Measurements from ENCODE around the gene ENOX1. TPM values are rescaled to one million over a fixed set of nuclear protein-coding genes. Genes with fewer than 3 reads are reported as not detected.

Gene ENOX1
- total RNA-seq, 1 experiment from 2014 or later = 0.35 TPM

GRCh38 chr13:43473437-43473836 is 313.3 kb downstream of the ENOX1 start:
- Histone ChIP-seq H3K4me1 (replicated peaks; ENCODE audit: insufficient read depth) (no peaks in the 10 kb centered on the region), H4K20me1 (ENCODE audit: insufficient read depth) (no peaks in the 10 kb centered on the region), H3F3A (ENCODE audit: insufficient read depth, low read depth) (no peaks in the 10 kb centered on the region), H3K27ac (no peak overlapping the region), H2AFZ (no peak overlapping the region), H3K36me3 (ENCODE audit: low read depth) (no peaks in the 10 kb centered on the region), H3K4me2 (no peak overlapping the region), H3K79me2 (ENCODE audit: low read depth) (no peaks in the 10 kb centered on the region), H3K27me3 (ENCODE audit: insufficient read depth, low read depth) (no peaks in the 10 kb centered on the region), H3K4me3 (no peak overlapping the region), H3K9me2 (ENCODE audit: insufficient read depth) (no peaks in the 10 kb centered on the region), H3K9me3 (ENCODE audit: insufficient read depth, low read depth) (no peaks in the 10 kb centered on the region)
- TF ChIP-seq CTCF (conservative IDR thresholded peaks at IDR 0.05) (no peak), EZH2 (IDR thresholded peaks at IDR 0.05; ENCODE audit: low read depth) (no peak)
- ChIA-PET POLR2A (ENCODE audit: unreplicated experiment) (no interaction called here), CTCF (no interaction called here)
- DNase-seq = no peak
- intact Hi-C loops (cut with micrococcal nuclease; ENCODE audit: unreplicated experiment) = no loop called here
- no TSS peak for BruUV-seq (replicated peaks)

GRCh38 chr13:43472980-43473379 is 313.8 kb downstream of the ENOX1 start:
- Histone ChIP-seq H3K4me1 (replicated peaks; ENCODE audit: insufficient read depth) (no peaks in the 10 kb centered on the region), H2AFZ (no peak overlapping the region), H3K36me3 (ENCODE audit: low read depth) (no peaks in the 10 kb centered on the region), H3K4me2 (no peak overlapping the region), H3K27ac (no peak overlapping the region), H3K27me3 (ENCODE audit: insufficient read depth, low read depth) (no peaks in the 10 kb centered on the region), H3F3A (ENCODE audit: insufficient read depth, low read depth) (no peaks in the 10 kb centered on the region), H3K9me2 (ENCODE audit: insufficient read depth) (no peaks in the 10 kb centered on the region), H4K20me1 (ENCODE audit: insufficient read depth) (no peaks in the 10 kb centered on the region), H3K9me3 (ENCODE audit: insufficient read depth, low read depth) (no peaks in the 10 kb centered on the region), H3K4me3 (no peak overlapping the region), H3K79me2 (ENCODE audit: low read depth) (no peaks in the 10 kb centered on the region)
- TF ChIP-seq EZH2 (IDR thresholded peaks at IDR 0.05; ENCODE audit: low read depth) (no peak), CTCF (conservative IDR thresholded peaks at IDR 0.05) (no peak)
- POLR2A ChIA-PET (ENCODE audit: unreplicated experiment) = no interaction called here
- no TSS peak for BruUV-seq (replicated peaks)
- CTCF ChIA-PET = no interaction called here
- intact Hi-C loops (cut with micrococcal nuclease; ENCODE audit: unreplicated experiment) = no loop called here
- DNase-seq = no peak

DNA sequence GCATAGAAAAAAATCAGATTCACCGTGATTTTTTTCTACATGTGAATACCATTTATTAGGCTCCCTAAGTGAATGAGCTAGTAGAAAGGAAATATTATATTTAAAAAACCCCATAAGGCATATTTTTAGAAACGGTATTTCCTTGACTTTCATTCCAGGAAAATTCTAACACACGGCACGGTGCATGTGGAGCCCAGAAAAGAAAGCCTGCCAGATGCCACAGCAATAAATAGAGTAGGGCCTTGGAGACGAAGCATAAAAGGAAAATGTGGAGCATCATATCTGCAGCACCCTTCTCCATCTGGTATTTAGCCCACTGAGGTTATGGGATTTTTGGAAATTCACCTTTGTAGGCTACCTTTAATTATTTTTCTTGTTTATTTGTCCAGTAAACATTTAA is 314.4 kb downstream of the ENOX1 start:
- no peak for DNase-seq
- no peak for TF ChIP-seq EZH2 (IDR thresholded peaks at IDR 0.05; ENCODE audit: low read depth)
- no peak for TF ChIP-seq CTCF (conservative IDR thresholded peaks at IDR 0.05)
- ChIA-PET POLR2A (ENCODE audit: unreplicated experiment) (no interaction called here), CTCF (no interaction called here)
- Histone ChIP-seq H4K20me1 (ENCODE audit: insufficient read depth) (no peaks in the 10 kb centered on the region), H3K4me3 (no peak overlapping the region), H3K79me2 (ENCODE audit: low read depth) (no peaks in the 10 kb centered on the region), H3K9me3 (ENCODE audit: insufficient read depth, low read depth) (no peaks in the 10 kb centered on the region), H3K27ac (no peak overlapping the region), H3F3A (ENCODE audit: insufficient read depth, low read depth) (no peaks in the 10 kb centered on the region), H3K36me3 (ENCODE audit: low read depth) (no peaks in the 10 kb centered on the region), H3K4me2 (no peak overlapping the region), H2AFZ (no peak overlapping the region), H3K27me3 (ENCODE audit: insufficient read depth, low read depth) (no peaks in the 10 kb centered on the region), H3K9me2 (ENCODE audit: insufficient read depth) (no peaks in the 10 kb centered on the region), H3K4me1 (replicated peaks; ENCODE audit: insufficient read depth) (no peaks in the 10 kb centered on the region)
- intact Hi-C loops (cut with micrococcal nuclease; ENCODE audit: unreplicated experiment) = no loop called here
- BruUV-seq (replicated peaks) = no TSS peak
